GM12878 (cell line): Measurements from ENCODE around the gene IBTK. TPM values are rescaled to one million over a fixed set of nuclear protein-coding genes. Genes with fewer than 3 reads are reported as not detected.

Source experiments
- ATAC-seq: fragments of 200-7000 bp; cut with Tn5 transposase; 3 replicates; pipeline ENCODE4 v1.9.1; 2020; ENCODE audit warnings: mild to moderate bottlenecking, moderate library complexity
- BruUV-seq: library from RNA; stranded (reverse); fragments of 400-500 nt; replicated peaks from 2 replicates; lab custom pipeline; 2021; lab: Mats Ljungman, UMichigan
- CTCF ChIA-PET: fragments of 300-600 bp; sonication (Branson Sonifier 250); formaldehyde crosslinking; extraction: SDS; loops from one replicate; lab custom pipeline; 2021; ENCODE audit warnings: inconsistent platforms; lab: Yijun Ruan, JAX
- POLR2A ChIA-PET: fragments of 350-600 bp; formaldehyde crosslinking; extraction: SDS; loops from one replicate; lab custom pipeline; 2021; ENCODE audit warnings: inconsistent platforms; lab: Charles Lee
- RAD21 ChIA-PET: fragments of 300-600 bp; sonication (Branson Sonifier 250); formaldehyde crosslinking; loops from one replicate; lab custom pipeline; 2023; ENCODE audit warnings: antibody characterized with exemption; ENCODE audit not compliant: unreplicated experiment; lab: Charles Lee
- SMC1A ChIA-PET: fragments of 300-600 bp; sonication (Branson Sonifier 250); formaldehyde crosslinking; loops from one replicate; lab custom pipeline; 2023; ENCODE audit not compliant: unreplicated experiment, uncharacterized antibody; lab: Charles Lee
- DNase-seq: peaks from one replicate; pipeline ENCODE4 v3.0.0-alpha.2; 2011; ENCODE audit warnings: low read depth, low spot score
- FAIRE-seq: peaks from 3 replicates; lab custom pipeline; 2011; peaks lifted over from hg19 to GRCh38; lab: Jason Lieb, UNC
- H2AFZ ChIP-seq: 2 replicates; pipeline ENCODE4 v1.6.0; 2011; ENCODE audit warnings: low read depth, low read length, control low read depth; ENCODE audit not compliant: control insufficient read depth
- H3K27ac ChIP-seq: 2 replicates; pipeline ENCODE4 v1.5.1; 2011; ENCODE audit warnings: control low read depth; ENCODE audit not compliant: control insufficient read depth, insufficient read depth
- H3K27me3 ChIP-seq, 2 experiments: replicated peaks in 1 of 2; 2 replicates each; pipeline versions ENCODE4 v1.6.0 to v1.6.1; 2011; ENCODE audit warnings: low read length in 1 of 2; ENCODE audit not compliant: control insufficient read depth in 2 of 2, insufficient read depth in 2 of 2
- H3K36me3 ChIP-seq, 2 experiments: 2 replicates each; pipeline ENCODE4 v1.5.1; 2011; ENCODE audit warnings: low read length in 1 of 2; ENCODE audit not compliant: control insufficient read depth in 2 of 2, insufficient read depth in 2 of 2
- H3K4me1 ChIP-seq: 2 replicates; pipeline ENCODE4 v1.6.1; 2011; ENCODE audit warnings: mild to moderate bottlenecking, low read length, moderate library complexity, mixed read lengths; ENCODE audit not compliant: control insufficient read depth, insufficient read depth
- H3K4me2 ChIP-seq: 2 replicates; pipeline ENCODE4 v1.6.0; 2011; ENCODE audit warnings: control low read depth; ENCODE audit not compliant: control insufficient read depth, insufficient read depth
- H3K4me3 ChIP-seq: fragments of 200-600 bp; sonication (generic); 2 replicates; pipeline ENCODE4 v1.5.1; 2016
- H3K79me2 ChIP-seq: 2 replicates; pipeline ENCODE4 v1.6.0; 2011; ENCODE audit warnings: low read length; ENCODE audit not compliant: control insufficient read depth, insufficient read depth
- H3K9ac ChIP-seq: 2 replicates; pipeline ENCODE4 v1.8.0; 2011; ENCODE audit warnings: low read length, control low read depth, mixed read lengths; ENCODE audit not compliant: control insufficient read depth, insufficient read depth
- H3K9me3 ChIP-seq: replicated peaks from 3 replicates; pipeline ENCODE4 v1.5.1; 2011; ENCODE audit warnings: mild to moderate bottlenecking, low read length; ENCODE audit not compliant: control insufficient read depth, insufficient read depth
- H4K20me1 ChIP-seq: 2 replicates; pipeline ENCODE4 v1.6.0; 2011; ENCODE audit not compliant: control insufficient read depth, insufficient read depth
- EP300 ChIP-seq, 2 experiments: fragments of 150-350 bp in 1 of 2; IDR thresholded peaks; 2 replicates each; pipeline ENCODE4 v1.6.1; 2011 to 2012; ENCODE audit warnings: low read depth in 2 of 2, low read length in 2 of 2, borderline replicate concordance in 1 of 2, improper control_type of control experiment in 1 of 2, inconsistent platforms in 1 of 2; ENCODE audit not compliant: control insufficient read depth in 1 of 2
- MXI1 ChIP-seq: fragments of 150-350 bp; IDR thresholded peaks from 2 replicates; pipeline ENCODE4 v1.6.1; 2011; ENCODE audit warnings: low read depth, mild to moderate bottlenecking, inconsistent platforms, low read length, improper control_type of control experiment
- NFXL1 ChIP-seq: fragments of 450-650 bp; IDR thresholded peaks from 2 replicates; pipeline ENCODE4 v1.6.1; 2017; ENCODE audit warnings: antibody characterized with exemption, mild to moderate bottlenecking, borderline replicate concordance
- NR2F1 ChIP-seq: fragments of 450-650 bp; conservative IDR thresholded peaks from 2 replicates; pipeline ENCODE4 v1.6.1; 2017; ENCODE audit warnings: mild to moderate bottlenecking
- RAD21 ChIP-seq: IDR thresholded peaks from 2 replicates; pipeline ENCODE4 v1.6.1; 2011; ENCODE audit warnings: mild to moderate bottlenecking, low read depth, low read length, moderate library complexity; ENCODE audit not compliant: insufficient read depth
- RFX5 ChIP-seq: IDR thresholded peaks from 2 replicates; pipeline ENCODE4 v1.6.1; 2011; ENCODE audit warnings: low read depth, low read length, improper control_type of control experiment
- SMC3 ChIP-seq: IDR thresholded peaks from 2 replicates; pipeline ENCODE4 v1.6.1; 2011; ENCODE audit warnings: low read length, improper control_type of control experiment, borderline replicate concordance
- WGBS: methylation state at CpG from one replicate; pipeline ENCODE4 v1.1.6; 2016; ENCODE audit warnings: low lambda C conversion rate; ENCODE audit not compliant: insufficient replicate concordance, insufficient coverage; ENCODE audit errors: missing lambda C conversion rate; 5-methylcytosine and 5-hydroxymethylcytosine counted together
- in situ Hi-C: fragments of 300-500 bp; cut with MboI; formaldehyde crosslinking; loops from 9 replicates; pipeline ENCODE4 v1.14.3; 2018; ENCODE audit warnings: mixed read lengths
- intact Hi-C: fragments of 100-400 bp; cut with micrococcal nuclease; formaldehyde crosslinking; loops from one replicate; pipeline ENCODE4 v1.14.2; 2022; ENCODE audit not compliant: unreplicated experiment
- polyA plus RNA-seq, 11 experiments: library from polyadenylated mRNA; depleted of rRNA in 4 of 11; unstranded in 6 of 11; stranded (reverse) in 5 of 11; fragments of >200 nt; fragmentation: Nextera tagmentation in 4 of 11; fragmentation: Illumina TruSeq in 1 of 11; extraction: Ambion mirVana in 4 of 11; extraction: Trizol in 1 of 11; gene quantifications; 1 replicate in 1 of 11; 2 replicates in 10 of 11; pipeline versions ENCODE4 v1.2.1 to v1.2.3, GENCODE V29; 2011 to 2016; ENCODE audit warnings: inconsistent platforms in 2 of 11, missing spikeins in 2 of 11, low read depth in 1 of 11
- total RNA-seq, 4 experiments: library from RNA; depleted of rRNA in 3 of 4; stranded (reverse); fragments of >200 nt in 3 of 4; fragmentation: Illumina TruSeq in 1 of 4; extraction: Trizol in 1 of 4; gene quantifications; 2 replicates each; pipeline versions ENCODE4 v1.2.1 to v1.2.3, GENCODE V29; 2013 to 2021
- TF ChIP-seq, protein P1 (sequence below): IDR thresholded peaks from 2 replicates; pipeline ENCODE4 v1.6.1; 2012; ENCODE audit warnings: improper control_type of control experiment, low read depth, low read length; ENCODE audit not compliant: insufficient replicate concordance
- TF ChIP-seq, protein P2 (sequence below): fragments of 150-350 bp; IDR thresholded peaks from 2 replicates; pipeline ENCODE4 v1.6.1; 2014; ENCODE audit warnings: mild to moderate bottlenecking, low read depth, low read length
- TF ChIP-seq, protein P3 (sequence below): fragments of 450-650 bp; IDR thresholded peaks from 2 replicates; pipeline ENCODE4 v1.6.1; 2016; ENCODE audit warnings: mild to moderate bottlenecking

The IBTK gene
- total and polyA plus RNA-seq, 10 of the 15 experiments (the other 5 are each of a cell fraction or from before 2014, with no cell fraction given): 12.0 to 32.1 (median 20.9) TPM

DNA sequence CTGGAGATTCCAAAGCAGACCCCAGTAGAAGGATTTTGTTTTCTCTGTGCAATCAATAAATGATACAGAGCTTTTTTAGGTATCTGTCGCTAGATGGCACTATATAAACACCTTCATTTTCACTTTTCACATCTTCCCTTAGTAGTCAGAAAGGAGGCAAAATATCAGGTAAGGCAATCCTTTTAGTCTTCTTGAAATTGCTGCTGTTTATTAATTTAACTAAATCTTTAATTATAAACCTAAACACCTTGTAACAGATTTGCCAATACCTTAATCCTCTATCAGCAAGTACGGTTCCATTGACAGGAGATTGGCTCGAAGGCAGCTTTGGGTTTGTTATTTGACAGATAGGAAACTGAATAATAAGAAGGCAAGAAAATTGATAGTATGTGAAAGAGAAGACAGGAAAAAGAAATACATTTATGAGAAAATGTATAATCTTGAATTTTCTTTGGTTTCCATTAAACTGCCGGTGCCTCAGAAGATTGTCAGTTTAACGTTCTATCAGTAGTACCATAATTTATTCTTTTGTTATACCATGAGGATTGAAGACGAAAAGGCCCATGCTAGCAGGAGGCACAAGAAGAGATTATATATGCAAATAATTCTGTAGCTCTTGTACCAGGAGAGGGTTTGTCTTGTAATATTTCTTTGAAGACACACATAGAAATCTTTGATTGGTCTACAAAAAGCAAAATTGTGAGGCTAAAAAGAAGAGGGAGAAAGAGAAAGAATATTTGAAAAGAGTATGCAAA is 23.5 kb upstream of the IBTK start:
- ChIA-PET SMC1A (interaction anchor here (0.7 to 4.3 kb wide), 21 partner anchors 9 to 1243 kb away, joined by 3 to 28 read pairs (median 5); partner anchors contain the start of gene UBE3D), CTCF (interaction anchor here (0.6 to 6.4 kb wide), 36 partner anchors 9 to 1243 kb away, joined by 3 to 98 read pairs (median 4); partner anchors contain the start of genes DOP1A, TPBG and UBE3D)
- no peak overlapping the region for H3K4me3 ChIP-seq
- TF ChIP-seq SMC3: peak; percentile 86
- TF ChIP-seq, protein P1, sequence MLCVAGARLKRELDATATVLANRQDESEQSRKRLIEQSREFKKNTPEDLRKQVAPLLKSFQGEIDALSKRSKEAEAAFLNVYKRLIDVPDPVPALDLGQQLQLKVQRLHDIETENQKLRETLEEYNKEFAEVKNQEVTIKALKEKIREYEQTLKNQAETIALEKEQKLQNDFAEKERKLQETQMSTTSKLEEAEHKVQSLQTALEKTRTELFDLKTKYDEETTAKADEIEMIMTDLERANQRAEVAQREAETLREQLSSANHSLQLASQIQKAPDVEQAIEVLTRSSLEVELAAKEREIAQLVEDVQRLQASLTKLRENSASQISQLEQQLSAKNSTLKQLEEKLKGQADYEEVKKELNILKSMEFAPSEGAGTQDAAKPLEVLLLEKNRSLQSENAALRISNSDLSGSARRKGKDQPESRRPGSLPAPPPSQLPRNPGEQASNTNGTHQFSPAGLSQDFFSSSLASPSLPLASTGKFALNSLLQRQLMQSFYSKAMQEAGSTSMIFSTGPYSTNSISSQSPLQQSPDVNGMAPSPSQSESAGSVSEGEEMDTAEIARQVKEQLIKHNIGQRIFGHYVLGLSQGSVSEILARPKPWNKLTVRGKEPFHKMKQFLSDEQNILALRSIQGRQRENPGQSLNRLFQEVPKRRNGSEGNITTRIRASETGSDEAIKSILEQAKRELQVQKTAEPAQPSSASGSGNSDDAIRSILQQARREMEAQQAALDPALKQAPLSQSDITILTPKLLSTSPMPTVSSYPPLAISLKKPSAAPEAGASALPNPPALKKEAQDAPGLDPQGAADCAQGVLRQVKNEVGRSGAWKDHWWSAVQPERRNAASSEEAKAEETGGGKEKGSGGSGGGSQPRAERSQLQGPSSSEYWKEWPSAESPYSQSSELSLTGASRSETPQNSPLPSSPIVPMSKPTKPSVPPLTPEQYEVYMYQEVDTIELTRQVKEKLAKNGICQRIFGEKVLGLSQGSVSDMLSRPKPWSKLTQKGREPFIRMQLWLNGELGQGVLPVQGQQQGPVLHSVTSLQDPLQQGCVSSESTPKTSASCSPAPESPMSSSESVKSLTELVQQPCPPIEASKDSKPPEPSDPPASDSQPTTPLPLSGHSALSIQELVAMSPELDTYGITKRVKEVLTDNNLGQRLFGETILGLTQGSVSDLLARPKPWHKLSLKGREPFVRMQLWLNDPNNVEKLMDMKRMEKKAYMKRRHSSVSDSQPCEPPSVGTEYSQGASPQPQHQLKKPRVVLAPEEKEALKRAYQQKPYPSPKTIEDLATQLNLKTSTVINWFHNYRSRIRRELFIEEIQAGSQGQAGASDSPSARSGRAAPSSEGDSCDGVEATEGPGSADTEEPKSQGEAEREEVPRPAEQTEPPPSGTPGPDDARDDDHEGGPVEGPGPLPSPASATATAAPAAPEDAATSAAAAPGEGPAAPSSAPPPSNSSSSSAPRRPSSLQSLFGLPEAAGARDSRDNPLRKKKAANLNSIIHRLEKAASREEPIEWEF: no peak
- TF ChIP-seq, protein P2, sequence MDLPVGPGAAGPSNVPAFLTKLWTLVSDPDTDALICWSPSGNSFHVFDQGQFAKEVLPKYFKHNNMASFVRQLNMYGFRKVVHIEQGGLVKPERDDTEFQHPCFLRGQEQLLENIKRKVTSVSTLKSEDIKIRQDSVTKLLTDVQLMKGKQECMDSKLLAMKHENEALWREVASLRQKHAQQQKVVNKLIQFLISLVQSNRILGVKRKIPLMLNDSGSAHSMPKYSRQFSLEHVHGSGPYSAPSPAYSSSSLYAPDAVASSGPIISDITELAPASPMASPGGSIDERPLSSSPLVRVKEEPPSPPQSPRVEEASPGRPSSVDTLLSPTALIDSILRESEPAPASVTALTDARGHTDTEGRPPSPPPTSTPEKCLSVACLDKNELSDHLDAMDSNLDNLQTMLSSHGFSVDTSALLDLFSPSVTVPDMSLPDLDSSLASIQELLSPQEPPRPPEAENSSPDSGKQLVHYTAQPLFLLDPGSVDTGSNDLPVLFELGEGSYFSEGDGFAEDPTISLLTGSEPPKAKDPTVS: 0 out of 2 replicates have a peak, but pooled peaks have one; percentile 26
- TF ChIP-seq RFX5: no peak
- TF ChIP-seq, protein P3, sequence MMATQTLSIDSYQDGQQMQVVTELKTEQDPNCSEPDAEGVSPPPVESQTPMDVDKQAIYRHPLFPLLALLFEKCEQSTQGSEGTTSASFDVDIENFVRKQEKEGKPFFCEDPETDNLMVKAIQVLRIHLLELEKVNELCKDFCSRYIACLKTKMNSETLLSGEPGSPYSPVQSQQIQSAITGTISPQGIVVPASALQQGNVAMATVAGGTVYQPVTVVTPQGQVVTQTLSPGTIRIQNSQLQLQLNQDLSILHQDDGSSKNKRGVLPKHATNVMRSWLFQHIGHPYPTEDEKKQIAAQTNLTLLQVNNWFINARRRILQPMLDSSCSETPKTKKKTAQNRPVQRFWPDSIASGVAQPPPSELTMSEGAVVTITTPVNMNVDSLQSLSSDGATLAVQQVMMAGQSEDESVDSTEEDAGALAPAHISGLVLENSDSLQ: no peak
- peak; percentile 84 for TF ChIP-seq RAD21
- TF ChIP-seq NR2F1: no peak
- no peak for TF ChIP-seq MXI1
- TF ChIP-seq EP300 (IDR thresholded peaks at IDR 0.05; ENCODE audit: borderline replicate concordance in 1 of 2, control insufficient read depth in 1 of 2, low read depth in 2 of 2, low read length in 2 of 2): no peak
- TF ChIP-seq NFXL1: no peak

More for the DNA sequence above, 23.5 kb upstream of the IBTK start:
- POLR2A ChIA-PET: interaction anchor here (0.5 to 0.6 kb wide), 2 partner anchors 163 to 322 kb away, joined by 3 read pairs; no protein-coding TSS in a partner anchor
- FAIRE-seq (peak; percentile 86), ATAC-seq (peak; percentile 79), DNase-seq (peak; percentile 15)
- Histone ChIP-seq H2AFZ (no peak overlapping the region), H4K20me1 (no peaks in the 10 kb centered on the region), H3K9me3 (no peaks in the 10 kb centered on the region), H3K27me3 (no peaks in the 10 kb centered on the region), H3K4me1 (no peaks in the 10 kb centered on the region), H3K36me3 (no peaks in the 10 kb centered on the region), H3K9ac (no peak overlapping the region), H3K79me2 (no peaks in the 10 kb centered on the region), H3K27ac (no peak overlapping the region), H3K4me2 (no peak overlapping the region)
- 73% methylated on average over 6 of the region's 6 CpGs for WGBS
- BruUV-seq: no TSS peak
- intact Hi-C loops: loop anchor here (1.0 to 10.0 kb wide), 4 partner anchors 94 to 784 kb away; partner anchors contain the start of gene TPBG
- in situ Hi-C loops: loop anchor here (5.0 kb wide), 2 partner anchors 321 to 441 kb away; no protein-coding TSS in a partner anchor
- RAD21 ChIA-PET: interaction anchor here (0.6 to 3.3 kb wide), 12 partner anchors 9 to 796 kb away, joined by 3 to 33 read pairs (median 3); partner anchors contain the start of genes DOP1A and UBE3D
